Heart left ventricle (tissue), 13 donors: ENCODE results near the gene SLC66A2.
"Not testable (repeated sequence)": the region's sequence is repeated elsewhere in the genome, so short reads cannot be mapped to it uniquely, and the experiment has no call there.

Experiments
- CTCF ChIP-seq, 12 donors: fragments of 200-600 bp; sonication (generic) in 4 of 12; IDR thresholded peaks; one replicate each; pipeline versions ENCODE4 v1.5.0 to v1.8.0; 2018 to 2022; ENCODE audit warnings: antibody characterized with exemption in 12 of 12, mild to moderate bottlenecking in 5 of 12
- POLR2A ChIP-seq, 2 donors: fragments of 450-650 bp; IDR thresholded peaks; one replicate each; pipeline ENCODE4 v1.6.1; 2017; ENCODE audit warnings: antibody characterized with exemption in 2 of 2, mild to moderate bottlenecking in 2 of 2, moderate library complexity in 2 of 2
- donor health status: ischemic (EF 13 %, LVEDD 7.1; RV severe dilation, severe dysfunction).
- donor health status: DM: no; HTN: yes; CAD: no.
- donor health status: DM: no; HTN: no; CAD: no.
- donor health status: ischemic (EF 25% LVEDD 6.9; RV normal size, moderate dysfunction).
- donor health status: ischemic (EF 25% LVEDD 5.7; RV mildly dilated, moderate dysfunction).
- donor health status: ischemic (EF 35%, LVEDD 5.7; RV mildly dilated, moderate dysfunction).
- donor health status: nonischemic (EF 11% LVEDD 7.7; RV severe dilation, severe dysfunction).
- donor health status: DM: yes; HTN: yes; CAD: no.
- donor health status: PGD.
- donor health status: ischemic (EF 29% LVEDD 5.4; RV normal size, mild dysfunction).
- donor health status: nonischemic (EF 23%, LVEDD 6.1; RV moderate dilation, normal function).

- TF ChIP-seq CTCF, POLR2A (IDR thresholded peaks at IDR 0.05): not testable (repeated sequence)
These were observed 86.5 kb downstream of the SLC66A2 start for GRCh38 chr18:79864955-79865354.
